ENCODE results near the gene EIF2B2.

Gene EIF2B2

GRCh38 chr14:74973905-74974363 lies 28.8 kb upstream of the EIF2B2 start:
- no peak for DNase-seq (ENCODE audit: low read depth in 2 of 2)

GRCh38 chr14:74974364-74975058 lies 28.2 kb upstream of the EIF2B2 start:
- no peak for DNase-seq (ENCODE audit: low read depth in 2 of 2)

GRCh38 chr14:74975059-74975810 lies 27.5 kb upstream of the EIF2B2 start:
- DNase-seq (ENCODE audit: low read depth in 2 of 2) = no peak

DNA sequence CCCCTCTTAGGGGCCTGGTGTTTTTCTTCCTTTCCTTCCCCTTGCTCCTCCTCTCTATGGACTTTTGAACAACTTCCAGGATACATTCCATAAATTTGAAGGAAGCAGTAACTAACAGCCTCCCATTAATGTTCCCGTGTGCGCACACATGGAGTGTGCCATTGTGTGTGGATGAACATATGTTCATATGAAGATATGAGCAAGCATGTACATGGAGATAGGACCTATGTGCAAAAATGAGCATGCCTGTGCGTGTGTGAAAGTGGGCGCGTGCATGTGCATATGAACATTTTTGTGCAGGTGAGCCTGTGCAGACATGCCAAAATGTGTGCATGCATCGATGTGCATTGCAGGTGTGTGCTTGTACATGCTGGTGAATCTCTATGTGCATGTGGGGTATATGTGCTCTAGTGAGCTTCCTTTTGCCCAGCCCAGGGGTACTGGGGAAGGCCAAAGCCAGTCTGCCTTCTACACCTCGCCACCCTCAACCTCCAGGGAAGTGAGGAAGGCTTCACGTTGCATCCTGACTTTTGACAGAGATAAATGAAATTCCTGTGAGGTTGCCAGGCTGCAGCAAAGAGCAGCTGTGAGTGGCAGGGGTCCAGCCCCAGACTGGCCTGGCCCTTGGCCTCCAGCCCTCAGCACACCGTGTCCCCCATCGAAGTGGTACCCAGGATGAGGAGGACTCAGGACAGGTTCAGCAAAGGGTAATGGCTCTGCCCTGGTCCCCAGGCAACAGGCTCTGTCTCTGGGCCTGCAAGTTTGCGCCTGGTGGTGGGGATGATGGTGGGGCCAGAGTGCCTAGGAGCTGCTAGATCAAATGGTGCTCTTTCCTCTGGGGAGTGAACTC lies 26.2 kb upstream of the EIF2B2 start:
- no peak for DNase-seq (ENCODE audit: low read depth in 2 of 2)

GRCh38 chr14:74977164-74977900 lies 25.4 kb upstream of the EIF2B2 start:
- DNase-seq (ENCODE audit: low read depth in 2 of 2) = no peak

GRCh38 chr14:74977901-74978385 lies 24.8 kb upstream of the EIF2B2 start:
- no peak for DNase-seq (ENCODE audit: low read depth in 2 of 2)

- no peak for DNase-seq (ENCODE audit: low read depth in 2 of 2)
These were observed 24.2 kb upstream of the EIF2B2 start for GRCh38 chr14:74978416-74978947.

DNA sequence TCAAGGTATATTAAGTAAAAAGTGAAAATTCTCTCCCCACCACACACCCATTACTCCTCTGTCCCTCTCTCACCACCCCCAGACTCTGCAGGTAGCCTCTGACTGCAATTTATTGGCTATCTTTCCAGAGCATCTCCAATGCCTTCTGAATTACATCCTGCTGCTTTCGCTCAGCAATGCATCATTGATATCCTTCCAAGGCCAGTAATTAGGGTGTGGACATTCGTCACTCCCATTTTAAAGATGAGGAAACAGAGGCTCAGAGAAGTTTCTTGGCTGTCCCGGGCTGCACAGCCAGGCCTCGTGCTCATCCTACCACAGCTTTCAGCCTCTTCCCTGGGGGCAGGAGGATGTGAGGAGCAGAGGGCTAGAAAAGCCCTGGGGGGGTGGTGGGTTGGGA lies 23.7 kb upstream of the EIF2B2 start:
- no peak for DNase-seq (ENCODE audit: low read depth in 2 of 2)

DNA sequence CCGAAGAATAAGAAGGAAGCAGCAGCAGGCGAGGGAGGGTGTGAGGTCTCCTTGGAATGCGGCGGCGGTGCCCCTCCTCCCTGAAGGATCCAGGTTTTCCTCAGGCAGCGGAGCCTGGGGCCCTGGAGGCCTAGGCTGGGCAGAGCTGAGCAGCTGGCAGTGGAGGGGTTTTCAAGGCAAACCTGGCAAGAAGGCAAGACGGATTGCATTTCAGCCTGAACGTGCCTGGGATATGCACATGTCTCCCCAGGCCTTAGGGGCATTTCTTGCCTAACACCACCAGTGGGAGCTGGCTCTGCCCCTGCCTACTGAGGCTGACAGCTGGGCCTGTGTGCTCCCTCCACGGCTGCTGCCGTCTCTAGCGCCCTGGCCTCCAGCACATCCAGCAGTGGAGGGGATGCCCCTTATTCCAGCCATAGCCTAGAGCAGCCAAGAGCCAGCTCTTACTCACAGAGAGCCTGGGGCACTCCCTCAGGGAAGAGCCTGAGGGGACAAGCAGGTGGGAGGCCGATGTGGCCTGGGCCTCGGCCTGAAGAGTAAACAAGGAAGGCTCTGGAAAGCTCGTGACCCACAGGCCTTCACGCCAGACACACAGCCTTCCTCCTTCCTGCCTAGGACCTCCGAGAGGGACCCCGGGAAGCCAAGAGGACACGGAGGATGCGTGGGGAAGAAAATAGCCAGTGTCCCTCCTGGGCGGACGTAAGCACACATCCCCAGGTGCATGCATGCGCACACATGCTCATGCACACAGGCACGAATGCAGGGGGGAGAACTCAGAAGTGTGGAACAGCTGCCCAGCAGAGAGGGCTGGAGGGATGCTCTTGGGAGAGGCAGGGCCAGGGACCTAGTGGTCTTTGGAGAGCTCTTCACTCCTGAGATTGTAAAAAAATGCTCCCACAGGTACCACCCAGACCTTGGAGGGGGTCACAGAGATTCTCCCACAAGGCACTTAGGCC lies 23.0 kb upstream of the EIF2B2 start:
- no peak for DNase-seq (ENCODE audit: low read depth in 2 of 2)

DNA sequence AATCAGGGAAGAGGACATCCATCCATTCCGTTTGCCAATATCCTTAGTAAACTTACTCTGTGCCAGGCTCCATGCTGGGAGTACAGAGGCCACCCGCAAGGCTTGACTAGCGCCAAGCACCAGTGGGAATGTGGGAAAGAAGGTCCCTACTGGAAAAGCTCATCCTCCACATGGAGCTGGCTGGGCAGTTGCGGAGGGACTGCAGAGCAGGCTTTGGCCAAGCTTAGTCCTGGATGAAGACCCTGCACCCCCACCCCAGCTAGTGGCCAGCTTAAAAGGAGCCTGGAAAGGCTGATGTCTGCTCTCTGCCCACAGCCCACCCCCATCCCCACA lies 22.4 kb upstream of the EIF2B2 start:
- DNase-seq (ENCODE audit: low read depth in 2 of 2) = no peak

GRCh38 chr14:74980731-74981461 lies 21.8 kb upstream of the EIF2B2 start:
- no peak for DNase-seq (ENCODE audit: low read depth in 2 of 2)

DNA sequence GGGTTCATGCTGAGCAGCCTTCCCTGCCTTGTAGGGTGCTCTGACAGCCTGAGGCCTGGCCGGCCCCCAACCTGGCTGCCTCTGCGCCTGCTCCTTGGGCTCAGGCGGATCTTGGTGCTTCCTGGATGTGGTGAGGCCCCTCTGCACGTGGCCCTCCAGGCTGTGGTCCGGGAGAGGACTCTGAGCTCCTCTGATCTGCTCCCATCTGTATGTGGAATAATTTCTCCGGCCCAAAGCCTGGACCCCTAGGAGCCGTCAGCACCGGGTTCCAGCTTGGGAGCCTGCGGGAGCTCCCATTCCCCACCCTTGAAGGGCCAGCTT lies 21.3 kb upstream of the EIF2B2 start:
- no peak for DNase-seq (ENCODE audit: low read depth in 2 of 2)

DNA sequence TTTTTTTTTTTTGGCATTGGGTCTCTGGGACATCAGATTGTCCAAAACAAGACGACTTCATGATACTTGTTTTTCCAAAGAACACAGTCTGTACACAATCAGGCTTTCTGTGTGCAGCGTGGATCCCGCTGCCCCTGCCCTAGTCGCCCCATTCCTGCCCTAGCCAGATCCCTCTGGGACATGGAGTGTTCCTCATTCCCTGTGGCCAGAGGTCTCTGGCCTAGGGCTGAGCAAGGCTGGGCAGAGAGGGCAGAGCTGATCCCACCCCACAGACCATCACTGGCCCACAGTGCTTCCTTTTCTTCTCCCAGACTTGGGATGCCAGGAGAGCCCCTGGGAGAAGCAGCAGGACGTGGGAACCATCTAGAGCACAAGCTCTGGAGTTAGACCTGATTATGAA lies 20.9 kb upstream of the EIF2B2 start:
- no peak for DNase-seq (ENCODE audit: low read depth in 2 of 2)

GRCh38 chr14:74982661-74983060 lies 20.1 kb upstream of the EIF2B2 start:
- DNase-seq (ENCODE audit: low read depth in 2 of 2) = no peak

DNA sequence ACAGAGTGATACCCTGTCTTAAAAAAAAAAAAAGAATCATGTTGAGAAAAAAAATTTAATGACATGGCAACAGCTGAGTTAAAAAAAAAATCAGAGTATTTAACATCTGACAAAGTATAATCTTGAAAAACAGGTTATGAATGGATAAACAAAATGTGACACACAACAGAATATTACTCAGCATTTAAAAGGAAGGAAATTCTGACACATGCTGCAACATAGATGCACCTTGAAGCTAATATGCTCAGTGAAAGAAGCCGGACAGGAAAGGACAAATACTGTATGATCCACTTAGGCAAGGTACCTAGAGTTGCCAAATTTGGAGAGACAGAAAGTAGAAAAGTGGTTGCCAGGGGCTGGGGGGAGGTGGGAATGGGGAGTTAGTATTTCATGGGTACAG lies 19.4 kb upstream of the EIF2B2 start:
- DNase-seq (ENCODE audit: low read depth in 2 of 2) = no peak

GRCh38 chr14:74984236-74985027 lies 18.3 kb upstream of the EIF2B2 start:
- DNase-seq (ENCODE audit: low read depth in 2 of 2) = no peak

DNA sequence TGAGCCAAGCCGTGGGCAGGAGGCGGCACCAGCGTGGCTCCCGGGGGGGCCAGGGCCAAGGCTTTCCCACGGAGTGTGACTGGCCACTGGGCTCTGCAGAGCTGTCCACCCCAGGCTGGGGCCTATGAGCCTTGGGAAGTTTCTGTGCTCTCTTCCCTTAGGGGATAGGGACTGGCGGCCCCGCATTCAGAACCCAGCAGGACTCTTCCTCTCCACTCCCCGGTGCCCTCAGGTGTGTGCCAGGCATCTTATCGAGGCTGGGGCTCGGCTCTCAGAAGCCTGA lies 17.8 kb upstream of the EIF2B2 start:
- no peak for DNase-seq (ENCODE audit: low read depth in 2 of 2)

DNA sequence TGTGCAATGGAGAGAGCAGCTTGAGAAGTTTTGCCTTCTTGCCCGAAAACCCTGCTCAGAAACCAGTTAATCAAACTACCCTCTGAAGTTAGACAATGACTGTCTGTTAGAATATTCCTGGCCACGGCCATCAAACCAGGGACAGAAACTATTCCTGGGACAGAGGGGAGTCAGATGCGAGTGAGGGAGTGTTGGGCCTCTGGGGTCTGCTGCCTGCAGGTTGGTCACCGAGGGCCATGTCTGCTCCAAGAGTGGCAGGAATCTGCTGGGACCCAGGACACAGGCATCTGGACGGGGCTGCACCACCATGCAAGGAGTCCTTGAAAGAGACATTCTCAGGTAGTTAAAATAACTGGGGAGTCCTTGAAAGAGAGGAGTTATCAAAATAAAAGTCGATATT lies 16.9 kb upstream of the EIF2B2 start:
- no peak for DNase-seq (ENCODE audit: low read depth in 2 of 2)

- no peak for DNase-seq (ENCODE audit: low read depth in 2 of 2)
These were observed 14.6 kb upstream of the EIF2B2 start for GRCh38 chr14:74988131-74988530.
